ENCODE data around the gene TLNRD1. TPM values are rescaled to one million over a fixed set of nuclear protein-coding genes. Genes with fewer than 3 reads are reported as not detected.

Gene TLNRD1
- total RNA-seq, 8 experiments from 2014 or later = 4.3 to 9.9 (median 6.1) TPM

DNA sequence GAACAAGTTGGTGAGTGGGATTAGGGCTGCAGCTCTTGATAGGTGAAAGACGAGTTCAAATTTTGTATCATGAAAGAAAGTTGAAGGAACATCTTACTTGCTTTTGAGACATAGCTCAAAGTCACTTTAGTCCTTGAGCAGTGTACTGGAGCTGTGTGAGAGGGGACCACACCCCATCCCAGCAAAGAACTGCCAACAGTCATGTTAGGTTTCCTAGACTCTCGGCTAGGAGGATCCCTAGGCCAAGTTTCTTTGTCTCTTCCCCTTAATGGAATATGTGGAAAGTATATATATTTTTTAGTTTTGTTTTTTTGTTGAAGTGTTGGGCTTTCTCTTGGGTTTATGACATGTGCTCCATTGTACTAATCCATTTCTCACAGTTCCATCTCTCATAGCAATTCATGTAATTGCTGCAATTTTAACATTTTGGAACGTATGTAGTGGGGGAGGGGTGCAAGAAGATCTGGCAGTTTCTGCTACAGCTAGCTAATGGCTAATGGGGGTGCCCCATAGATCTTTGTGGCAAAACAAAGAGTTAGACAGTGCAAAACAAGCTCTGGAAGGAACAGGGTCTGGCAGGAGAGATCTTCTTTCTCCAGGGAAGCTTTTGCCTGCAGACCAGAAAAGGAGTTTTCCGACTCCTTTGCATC, 25.1 kb downstream of the TLNRD1 start:
- no peak overlapping the region for H3K4me3 ChIP-seq
- 0 to 93% (median 67%) methylated on average over 1 to 3 of the region's 4 CpGs; no CpG with 5 or more reads in 1 of the 10 experiments for WGBS, 10 experiments
- in situ Hi-C loops (cut with MboI; ENCODE audit: low pct_unique_long_range_greater_than_20kb in 2 of 9, low sequenced_read_pairs in 9 of 9, unreplicated experiment in 9 of 9) = no loop called here
- H3K27ac ChIP-seq = no peak overlapping the region
- ATAC-seq (replicated peaks in 6 of 8) = peak in 1 of 8 experiments; percentile 6
- peaks cover 22 to 27% of the 10 kb centered on the region in 2 donors for H3K4me1 ChIP-seq (replicated peaks in 1 of 2)

DNA sequence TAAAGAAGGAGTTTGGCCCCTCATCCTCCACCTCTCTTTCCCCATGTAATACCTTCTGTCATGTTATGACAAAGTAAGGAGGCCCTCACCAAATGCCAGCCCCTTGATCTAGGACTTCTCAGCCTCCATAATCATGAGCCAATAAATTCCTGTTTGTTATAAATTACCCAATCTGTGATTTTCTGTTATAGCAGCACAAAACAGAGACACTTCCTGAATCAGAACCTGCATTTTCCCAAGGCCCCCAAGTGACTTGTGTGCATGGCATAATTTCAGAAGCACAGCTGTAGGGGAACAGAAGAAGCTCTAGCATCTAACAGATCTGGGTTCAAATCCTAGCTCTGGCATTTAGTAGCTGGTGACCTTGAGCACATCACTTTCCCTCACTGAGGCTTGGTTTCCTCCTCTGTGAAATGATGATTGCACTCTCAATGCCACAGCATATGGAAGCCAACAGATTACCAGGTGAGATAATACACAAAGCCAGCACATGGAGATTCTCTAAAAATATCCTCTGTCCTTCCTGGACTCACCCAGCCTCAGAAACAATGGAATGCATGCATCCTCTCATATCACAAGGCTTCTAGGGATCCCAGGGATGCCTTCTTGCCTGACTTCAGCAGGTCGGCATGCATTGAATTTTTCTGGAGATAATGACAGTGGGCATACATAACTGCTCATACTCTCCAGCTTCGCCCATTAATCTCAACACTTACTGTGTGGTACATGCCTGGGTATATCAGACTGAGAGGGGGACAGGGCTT, 26.3 kb downstream of the TLNRD1 start:
- in situ Hi-C loops (cut with MboI; ENCODE audit: low pct_unique_long_range_greater_than_20kb in 2 of 9, low sequenced_read_pairs in 9 of 9, unreplicated experiment in 9 of 9) = no loop called here
- 60 to 100% (median 100%) methylated on average over 1 to 2 of the region's 2 CpGs; no CpG with 5 or more reads in 3 of the 10 experiments for WGBS, 10 experiments
- no peak overlapping the region for H3K4me3 ChIP-seq
- peaks cover 22 to 27% of the 10 kb centered on the region in 2 donors for H3K4me1 ChIP-seq (replicated peaks in 1 of 2)
- ATAC-seq (replicated peaks in 6 of 8) = no peak
- H3K27ac ChIP-seq = no peak overlapping the region

DNA sequence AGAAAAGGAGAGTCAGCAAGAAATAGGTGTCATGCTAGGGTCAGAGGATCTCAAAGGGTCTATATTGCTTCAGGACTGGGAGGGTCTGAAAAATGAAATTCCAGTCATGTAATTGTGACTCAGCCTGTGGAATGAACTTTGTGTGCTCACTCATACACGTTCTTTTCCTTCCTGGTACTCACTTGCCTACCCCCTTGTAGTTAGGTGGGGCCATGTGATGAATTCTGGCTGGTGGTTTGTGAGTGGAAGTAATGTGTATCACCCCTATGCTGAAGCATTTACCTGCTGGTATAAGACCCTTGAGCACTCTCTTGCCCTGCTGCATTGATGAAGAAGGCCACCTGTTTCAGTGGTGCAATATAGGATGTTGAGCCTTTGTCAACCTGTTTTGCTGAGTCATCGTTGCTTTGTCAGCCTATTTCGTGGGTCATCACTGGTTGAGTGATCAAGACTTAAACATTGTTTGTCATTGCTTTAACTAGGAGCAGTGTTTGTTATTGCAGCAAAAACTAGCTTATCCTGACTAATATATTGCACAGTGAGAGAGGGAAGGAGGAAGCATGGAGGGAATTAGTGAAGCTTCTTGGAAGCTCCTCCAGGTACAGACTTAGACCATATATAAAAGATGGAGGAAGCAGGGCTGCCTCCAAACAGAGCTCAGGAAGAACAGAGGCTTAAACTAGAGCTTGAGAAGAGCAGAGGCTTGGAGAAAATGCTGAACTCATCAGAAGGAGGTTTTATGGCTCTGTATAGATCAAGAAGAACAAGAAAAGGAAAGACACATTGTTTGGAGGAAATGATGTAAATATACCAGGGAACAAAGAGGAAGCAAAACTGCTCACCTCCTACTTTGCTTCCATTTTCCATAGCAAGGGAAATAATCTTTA, 28.9 kb downstream of the TLNRD1 start:
- in situ Hi-C loops (cut with MboI; ENCODE audit: low pct_unique_long_range_greater_than_20kb in 2 of 9, low sequenced_read_pairs in 9 of 9, unreplicated experiment in 9 of 9) = no loop called here
- WGBS, 10 experiments = 0 to 80% (median 73%) methylated on average over 1 to 3 of the region's 3 CpGs; no CpG with 5 or more reads in 3 of the 10 experiments
- Histone ChIP-seq H3K4me3 (no peak overlapping the region), H3K27ac (no peak overlapping the region), H3K4me1 (replicated peaks in 1 of 2) (peaks cover 6 to 11% of the 10 kb centered on the region in 2 donors)
- ATAC-seq (replicated peaks in 6 of 8) = peak in 3 of 8 experiments; percentile 68 to 88 (median 80)

DNA sequence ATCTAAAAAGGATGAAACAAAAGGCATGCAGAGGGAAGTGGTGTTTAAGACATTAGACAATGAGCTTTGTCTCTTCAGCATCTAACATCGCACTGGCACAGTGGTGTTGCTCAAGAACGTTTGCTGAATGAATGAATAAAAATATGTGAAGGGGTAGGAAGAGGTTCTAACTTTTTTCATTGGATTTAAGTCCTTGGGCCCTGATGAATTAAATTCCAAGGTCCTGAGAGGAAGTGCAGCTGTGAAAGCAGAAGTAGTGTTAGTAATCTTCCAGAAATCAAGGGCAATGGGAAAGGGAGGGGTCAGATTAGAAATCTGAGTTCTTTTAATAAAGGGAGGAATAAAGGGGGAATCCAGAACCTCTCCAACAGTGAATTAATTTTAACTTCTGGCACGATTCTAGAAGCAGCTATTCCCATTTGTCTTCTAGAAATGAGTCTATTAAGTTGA, 29.6 kb downstream of the TLNRD1 start:
- 56 to 95% (median 80%) methylated on average over 1 to 3 of the region's 3 CpGs; no CpG with 5 or more reads in 1 of the 10 experiments for WGBS, 10 experiments

DNA sequence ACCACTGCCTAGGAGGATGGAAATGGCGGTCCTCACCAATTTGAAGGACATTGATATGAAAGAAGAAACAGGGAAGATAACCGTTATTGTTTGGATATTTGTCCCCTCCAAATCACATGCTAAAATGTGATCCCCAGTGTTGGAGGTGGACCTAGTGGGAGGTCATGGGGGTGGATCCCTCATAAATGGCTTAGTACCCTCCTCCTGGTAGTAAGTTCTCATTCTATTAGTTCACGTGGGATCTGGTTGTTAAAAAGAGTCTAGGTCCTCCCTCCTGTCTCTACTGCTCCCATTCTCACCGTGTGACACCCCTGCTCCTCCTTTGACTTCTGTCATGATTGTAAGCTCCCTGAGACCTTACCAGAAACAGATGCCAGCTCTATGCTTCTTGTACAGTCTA, 30.5 kb downstream of the TLNRD1 start:
- in situ Hi-C loops (cut with MboI; ENCODE audit: low pct_unique_long_range_greater_than_20kb in 2 of 9, low sequenced_read_pairs in 9 of 9, unreplicated experiment in 9 of 9) = no loop called here
- H3K4me1 ChIP-seq (replicated peaks in 1 of 2) = peaks cover 2 to 4% of the 10 kb centered on the region in 2 donors
- H3K27ac ChIP-seq = no peak overlapping the region
- no peak for ATAC-seq (replicated peaks in 6 of 8)
- H3K4me3 ChIP-seq = no peak overlapping the region
- WGBS, 10 experiments = 20 to 100% (median 87%) methylated on average over 1 to 4 of the region's 4 CpGs; no CpG with 5 or more reads in 3 of the 10 experiments

More for the DNA sequence above, 29.6 kb downstream of the TLNRD1 start:
- H3K4me3 ChIP-seq = no peak overlapping the region
- no peak for ATAC-seq (replicated peaks in 6 of 8)
- in situ Hi-C loops (cut with MboI; ENCODE audit: low pct_unique_long_range_greater_than_20kb in 2 of 9, low sequenced_read_pairs in 9 of 9, unreplicated experiment in 9 of 9) = no loop called here
- H3K27ac ChIP-seq = no peak overlapping the region
- peaks cover 2 to 7% of the 10 kb centered on the region in 2 donors for H3K4me1 ChIP-seq (replicated peaks in 1 of 2)

DNA sequence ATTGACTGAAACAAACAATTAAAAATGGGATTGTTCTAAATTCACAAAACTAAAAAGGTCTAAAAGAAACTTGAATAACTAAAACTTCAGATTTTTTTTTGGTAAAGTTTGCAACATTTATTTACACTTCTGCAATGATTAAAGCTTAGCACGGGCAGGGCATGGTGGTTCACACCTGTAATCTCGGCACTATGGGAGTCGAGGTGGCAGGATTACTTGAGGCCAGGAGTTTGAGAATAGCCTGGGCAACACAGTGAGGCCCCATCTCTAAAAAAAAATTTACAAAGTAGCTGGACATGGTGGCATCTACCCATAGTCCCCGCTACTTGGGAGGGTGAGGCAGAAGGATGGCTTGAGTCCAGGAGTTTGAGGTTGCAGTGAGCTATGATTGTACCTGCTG, 31.6 kb downstream of the TLNRD1 start:
- H3K4me1 ChIP-seq (replicated peaks in 1 of 2) = no peaks in the 10 kb centered on the region
- in situ Hi-C loops (cut with MboI; ENCODE audit: low pct_unique_long_range_greater_than_20kb in 2 of 9, low sequenced_read_pairs in 9 of 9, unreplicated experiment in 9 of 9) = no loop called here
- ATAC-seq (replicated peaks in 6 of 8) = no peak
- no peak overlapping the region for H3K27ac ChIP-seq
- 60 to 100% (median 91%) methylated on average over 1 to 4 of the region's 4 CpGs; no CpG with 5 or more reads in 1 of the 10 experiments for whole genome bisulfite sequencing, 10 experiments
- no peak overlapping the region for H3K4me3 ChIP-seq

DNA sequence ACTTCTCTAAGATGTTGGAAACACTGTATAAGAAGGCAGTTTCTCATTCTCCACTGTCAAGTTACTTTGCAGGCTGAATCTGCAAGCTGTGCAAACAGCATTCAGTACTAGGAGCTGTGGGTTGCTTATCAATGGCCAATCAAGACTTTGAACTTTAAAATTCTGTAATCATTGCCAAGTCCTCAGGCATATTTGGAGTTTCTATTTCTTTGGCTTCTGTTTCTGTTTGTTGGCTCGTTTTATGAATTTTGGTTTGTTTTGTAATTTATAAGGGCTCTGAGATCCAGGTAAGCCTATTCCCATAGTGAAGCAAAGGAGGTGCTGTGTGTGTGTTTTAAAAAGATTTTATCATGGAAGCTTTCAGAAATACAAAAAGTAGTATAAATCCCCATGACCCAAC, 32.1 kb downstream of the TLNRD1 start:
- peak in 1 of 8 experiments; percentile 52 for ATAC-seq (replicated peaks in 6 of 8)
- no peak overlapping the region for H3K27ac ChIP-seq
- WGBS, 10 experiments = 0 to 33% (median 20%) methylated on average over 1 of the region's 1 CpG; no CpG with 5 or more reads in 1 of the 10 experiments
- no peaks in the 10 kb centered on the region for H3K4me1 ChIP-seq (replicated peaks in 1 of 2)
- no peak overlapping the region for H3K4me3 ChIP-seq
- in situ Hi-C loops (cut with MboI; ENCODE audit: low pct_unique_long_range_greater_than_20kb in 2 of 9, low sequenced_read_pairs in 9 of 9, unreplicated experiment in 9 of 9) = no loop called here

DNA sequence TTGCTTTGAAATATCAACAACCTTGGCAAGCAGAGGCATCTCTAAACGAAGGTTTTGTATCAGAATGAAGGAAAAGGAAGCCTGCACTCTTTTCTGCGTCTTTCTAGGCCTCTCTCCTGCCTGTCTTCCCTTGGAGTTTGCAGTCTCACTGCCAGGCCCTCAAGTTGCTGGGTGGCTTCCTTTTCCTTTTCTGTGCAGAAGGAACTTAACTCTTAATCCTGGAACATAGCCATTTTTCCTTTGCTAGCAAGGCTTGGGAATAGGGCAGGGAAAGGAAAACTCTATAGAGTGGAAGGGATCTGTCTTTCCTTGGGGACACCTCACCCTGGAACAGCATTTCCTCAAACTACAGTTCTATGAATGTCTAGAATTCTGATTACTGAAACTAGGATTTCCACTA, 32.8 kb downstream of the TLNRD1 start:
- WGBS, 10 experiments = 17 to 100% (median 40%) methylated on average over 1 to 2 of the region's 2 CpGs; no CpG with 5 or more reads in 3 of the 10 experiments
- H3K4me3 ChIP-seq = no peak overlapping the region
- in situ Hi-C loops (cut with MboI; ENCODE audit: low pct_unique_long_range_greater_than_20kb in 2 of 9, low sequenced_read_pairs in 9 of 9, unreplicated experiment in 9 of 9) = no loop called here
- H3K27ac ChIP-seq = no peak overlapping the region
- no peaks in the 10 kb centered on the region for H3K4me1 ChIP-seq (replicated peaks in 1 of 2)
- no peak for ATAC-seq (replicated peaks in 6 of 8)

DNA sequence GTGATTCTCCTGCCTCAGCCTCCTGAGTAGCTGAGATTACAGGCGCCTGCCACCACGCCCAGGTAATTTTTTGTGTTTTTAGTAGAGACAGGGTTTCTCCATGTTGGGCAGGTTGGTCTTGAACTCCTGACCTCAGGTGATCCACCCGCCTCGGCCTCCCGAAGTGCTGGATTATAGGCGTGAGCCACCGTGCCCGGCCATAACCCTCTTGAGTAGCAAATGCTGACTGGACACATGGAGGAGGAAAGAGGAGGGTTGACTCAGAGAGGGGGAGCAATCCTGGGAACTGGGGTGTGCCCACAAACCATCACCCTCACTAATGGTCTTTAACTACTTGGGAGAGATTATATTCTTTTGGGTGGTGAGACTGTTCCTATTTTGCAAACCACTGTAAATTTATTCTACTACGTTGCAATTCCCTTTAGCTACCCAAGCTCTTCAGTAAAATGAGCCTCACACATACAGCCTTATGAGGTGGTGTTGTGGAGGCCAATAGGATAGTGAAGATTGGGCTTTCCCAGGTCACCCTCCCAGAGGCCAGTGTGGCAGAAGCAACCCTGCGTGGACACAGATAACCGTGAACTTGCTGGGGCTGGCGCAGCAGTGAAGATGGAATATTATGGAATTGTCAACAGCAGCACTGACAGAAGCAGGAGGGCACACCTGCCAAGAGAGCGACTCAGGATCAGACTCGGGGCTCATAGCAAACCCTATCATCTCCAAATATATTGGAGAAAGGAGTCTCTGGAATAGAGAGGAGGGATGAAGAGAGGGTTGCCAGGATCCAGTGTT, 37.4 kb downstream of the TLNRD1 start:
- in situ Hi-C loops (cut with MboI; ENCODE audit: low pct_unique_long_range_greater_than_20kb in 2 of 9, low sequenced_read_pairs in 9 of 9, unreplicated experiment in 9 of 9) = no loop called here
- Histone ChIP-seq H3K4me1 (replicated peaks in 1 of 2) (no peaks in the 10 kb centered on the region), H3K27ac (no peak overlapping the region), H3K4me3 (no peak overlapping the region)
- WGBS, 10 experiments = 72 to 100% (median 90%) methylated on average over 1 to 9 of the region's 14 CpGs; no CpG with 5 or more reads in 1 of the 10 experiments
- no peak for ATAC-seq (replicated peaks in 6 of 8)

DNA sequence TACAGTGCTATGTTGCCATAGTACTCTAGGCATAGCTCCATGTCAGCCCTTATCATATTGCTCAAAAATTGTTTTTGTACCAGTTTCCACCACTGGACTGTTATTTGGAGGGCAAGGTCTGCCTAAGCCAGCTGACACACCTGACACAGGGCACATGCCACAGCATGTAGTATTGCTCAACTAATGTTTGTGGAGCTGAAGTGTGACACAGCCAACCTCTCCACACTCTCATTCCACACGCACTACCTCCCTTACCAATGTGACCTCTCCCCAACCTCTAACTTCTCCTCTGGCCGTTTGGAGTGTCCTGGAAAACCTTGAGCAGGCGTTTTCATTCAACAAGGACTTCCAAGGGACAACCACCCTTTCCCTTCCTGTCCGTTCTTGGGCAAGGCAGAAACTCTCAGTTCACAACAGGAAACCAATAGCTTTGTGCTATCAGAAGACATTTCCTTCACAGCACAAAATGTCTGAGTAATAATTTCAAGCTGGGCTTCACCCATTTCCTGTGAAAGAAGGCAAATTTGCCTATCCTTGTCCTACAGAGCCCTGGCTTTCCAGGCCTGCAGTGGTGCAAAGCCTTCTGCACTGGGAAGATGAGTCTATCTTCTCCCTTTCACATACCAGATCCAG, 38.4 kb downstream of the TLNRD1 start:
- Histone ChIP-seq H3K4me1 (replicated peaks in 1 of 2) (no peaks in the 10 kb centered on the region), H3K4me3 (no peak overlapping the region), H3K27ac (no peak overlapping the region)
- no peak for ATAC-seq (replicated peaks in 6 of 8)
- in situ Hi-C loops (cut with MboI; ENCODE audit: low pct_unique_long_range_greater_than_20kb in 2 of 9, low sequenced_read_pairs in 9 of 9, unreplicated experiment in 9 of 9) = no loop called here
- WGBS, 10 experiments = 18 to 77% (median 48%) methylated on average over 1 to 4 of the region's 4 CpGs; no CpG with 5 or more reads in 3 of the 10 experiments

DNA sequence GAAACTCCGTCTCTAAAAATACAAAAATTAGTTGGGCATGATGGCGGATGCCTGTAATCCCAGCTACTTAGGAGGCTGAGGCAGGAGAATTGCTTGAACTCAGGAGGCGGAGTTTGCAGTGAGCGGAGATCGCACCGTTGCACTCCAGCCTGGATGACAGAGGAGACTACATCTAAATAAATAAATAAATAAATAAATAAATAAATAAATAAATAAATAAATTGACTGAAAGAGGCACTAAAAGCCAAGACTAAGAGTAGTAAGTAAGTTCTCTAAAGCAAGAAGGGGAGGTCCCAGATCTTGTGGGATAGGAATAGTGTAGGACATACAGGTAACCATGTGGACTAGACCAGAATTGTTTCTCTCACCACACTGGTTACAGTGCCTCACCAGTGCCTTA, 40.0 kb downstream of the TLNRD1 start:
- ATAC-seq (replicated peaks in 6 of 8) = no peak
- Histone ChIP-seq H3K4me3 (no peak overlapping the region), H3K4me1 (replicated peaks in 1 of 2) (no peaks in the 10 kb centered on the region), H3K27ac (no peak overlapping the region)
- in situ Hi-C loops (cut with MboI; ENCODE audit: low pct_unique_long_range_greater_than_20kb in 2 of 9, low sequenced_read_pairs in 9 of 9, unreplicated experiment in 9 of 9) = no loop called here
- 50 to 100% (median 81%) methylated on average over 1 to 6 of the region's 6 CpGs; no CpG with 5 or more reads in 4 of the 10 experiments for WGBS, 10 experiments

All from motor neuron (in vitro differentiated cells).